Left ventricle myocardium inferior (tissue), 1 donor: ENCODE data around the gene ULK4. TPM values are rescaled to one million over a fixed set of nuclear protein-coding genes. Genes with fewer than 3 reads are reported as not detected.
A peak's percentile ranks its signal among the peaks of the same experiment; 100 is the strongest.

ENCODE experiments used
- DNase-seq: peaks from one replicate; pipeline ENCODE4 v3.0.0-alpha.2; 2020
- H3K27ac ChIP-seq: fragments of 200-600 bp; replicated peaks from 2 replicates; pipeline ENCODE4 v1.8.0; 2021
- H3K27me3 ChIP-seq: fragments of 200-600 bp; 2 replicates; pipeline ENCODE4 v1.8.0; 2021; ENCODE audit warnings: low read depth
- H3K36me3 ChIP-seq: fragments of 200-600 bp; 2 replicates; pipeline ENCODE4 v1.8.0; 2021
- H3K4me1 ChIP-seq: fragments of 200-600 bp; 2 replicates; pipeline ENCODE4 v1.8.0; 2021
- H3K4me3 ChIP-seq: fragments of 200-600 bp; 2 replicates; pipeline ENCODE4 v1.8.0; 2021; ENCODE audit warnings: mild to moderate bottlenecking, moderate library complexity
- H3K9me3 ChIP-seq: fragments of 200-600 bp; replicated peaks from 2 replicates; pipeline ENCODE4 v1.8.0; 2021
- CTCF ChIP-seq: fragments of 200-600 bp; IDR thresholded peaks from 2 replicates; pipeline ENCODE4 v1.8.0; 2021; ENCODE audit warnings: antibody characterized with exemption, mild to moderate bottlenecking, borderline replicate concordance
- intact Hi-C: fragments of 100-400 bp; cut with micrococcal nuclease; formaldehyde crosslinking; loops from one replicate; pipeline ENCODE4 v1.11.0; 2022
- total RNA-seq: library from RNA; stranded (reverse); fragmentation: NEBNext Ultra II Directional; extraction: Animal tissue kit (Norgen Biotek cat#: 25700); gene quantifications from one replicate; pipeline ENCODE4 v1.2.1, GENCODE V29; 2021
- donor health status: DM: no; HTN: yes; CAD: no; lungs with severe emphysema.

ULK4 gene
- total RNA-seq, 1 donor from 2014 or later = 1.8 TPM

GRCh38 chr3:41249318-41249717 is 712.6 kb downstream of the ULK4 start:
- Histone ChIP-seq H3K27me3 (no peaks in the 10 kb centered on the region), H3K4me3 (no peak overlapping the region), H3K9me3 (no peaks in the 10 kb centered on the region), H3K27ac (no peak overlapping the region), H3K4me1 (peaks cover 36% of the 10 kb centered on the region), H3K36me3 (peaks cover 6% of the 10 kb centered on the region)
- no peak for DNase-seq
- TF ChIP-seq CTCF = no peak
- intact Hi-C loops = no loop called here

- intact Hi-C loops = no loop called here
- Histone ChIP-seq H3K4me3 (no peak overlapping the region), H3K27ac (no peak overlapping the region), H3K4me1 (peaks cover 41% of the 10 kb centered on the region), H3K9me3 (no peaks in the 10 kb centered on the region), H3K27me3 (no peaks in the 10 kb centered on the region), H3K36me3 (peaks cover 6% of the 10 kb centered on the region)
- no peak for DNase-seq
- TF ChIP-seq CTCF = no peak
Observed at GRCh38 chr3:41248525-41248924, 713.4 kb downstream of the ULK4 start.

- TF ChIP-seq CTCF = no peak
- no peaks in the 10 kb centered on the region for H3K27me3 ChIP-seq
- peaks cover 41% of the 10 kb centered on the region for H3K4me1 ChIP-seq
- H3K4me3 ChIP-seq = no peak overlapping the region
- peak overlapping the region; percentile 21 for H3K27ac ChIP-seq
- no peaks in the 10 kb centered on the region for H3K9me3 ChIP-seq
- peak; percentile 37 for DNase-seq
- intact Hi-C loops = no loop called here
- H3K36me3 ChIP-seq = peaks cover 7% of the 10 kb centered on the region
Observed at GRCh38 chr3:41247055-41248004, 714.6 kb downstream of the ULK4 start.

- no peak for DNase-seq
- Histone ChIP-seq H3K36me3 (peaks cover 33% of the 10 kb centered on the region), H3K9me3 (no peaks in the 10 kb centered on the region), H3K27me3 (no peaks in the 10 kb centered on the region), H3K27ac (peak overlapping the region; percentile 19), H3K4me1 (peaks cover 41% of the 10 kb centered on the region), H3K4me3 (no peak overlapping the region)
- no peak for TF ChIP-seq CTCF
- intact Hi-C loops = no loop called here
Observed at GRCh38 chr3:41244620-41245336, 717.1 kb downstream of the ULK4 start.

- TF ChIP-seq CTCF = no peak
- DNase-seq = no peak
- Histone ChIP-seq H3K27ac (no peak overlapping the region), H3K36me3 (peaks cover 49% of the 10 kb centered on the region), H3K4me1 (peaks cover 47% of the 10 kb centered on the region), H3K9me3 (no peaks in the 10 kb centered on the region), H3K27me3 (no peaks in the 10 kb centered on the region), H3K4me3 (no peak overlapping the region)
- intact Hi-C loops = no loop called here
Observed at GRCh38 chr3:41243183-41243582, 718.7 kb downstream of the ULK4 start.
